Upper lobe of right lung (tissue), 1 donor: ENCODE measurements around the gene MST1R. TPM values are rescaled to one million over a fixed set of nuclear protein-coding genes. Genes with fewer than 3 reads are reported as not detected.

Source experiments
- ATAC-seq: fragments of 200-7000 bp; cut with Tn5 transposase; one replicate; pipeline ENCODE4 v1.9.1; 2020; ENCODE audit warnings: mild to moderate bottlenecking, moderate library complexity
- DNase-seq: peaks from one replicate; pipeline ENCODE4 v3.0.0-alpha.2; 2020
- H3K27ac ChIP-seq: fragments of 200-600 bp; one replicate; pipeline ENCODE4 v1.8.0; 2022
- H3K27me3 ChIP-seq: fragments of 200-600 bp; one replicate; pipeline ENCODE4 v1.8.0; 2022; ENCODE audit warnings: mild to moderate bottlenecking
- H3K36me3 ChIP-seq: fragments of 200-600 bp; one replicate; pipeline ENCODE4 v1.8.0; 2022
- H3K4me1 ChIP-seq: fragments of 200-600 bp; one replicate; pipeline ENCODE4 v1.8.0; 2022
- H3K4me3 ChIP-seq: fragments of 200-600 bp; one replicate; pipeline ENCODE4 v1.8.0; 2022; ENCODE audit warnings: mild to moderate bottlenecking
- H3K9me3 ChIP-seq: fragments of 200-600 bp; one replicate; pipeline ENCODE4 v1.8.0; 2022
- intact Hi-C: fragments of 100-400 bp; cut with DNase I; formaldehyde crosslinking; loops from one replicate; pipeline ENCODE4 v1.11.0; 2022
- total RNA-seq: library from RNA; stranded (reverse); fragmentation: NEBNext Ultra II Directional; extraction: Animal tissue kit (Norgen Biotek cat#: 25700); gene quantifications from one replicate; pipeline ENCODE4 v1.2.1, GENCODE V29; 2021
- TF ChIP-seq, protein P1 (sequence below): fragments of 200-600 bp; IDR thresholded peaks from one replicate; pipeline ENCODE4 v1.8.0; 2022; ENCODE audit warnings: antibody characterized with exemption
- donor health status: DM: no; HTN: yes; CAD: no; lungs with severe emphysema.

MST1R gene
- total RNA-seq, 1 donor from 2014 or later, result 46.2 TPM

DNA sequence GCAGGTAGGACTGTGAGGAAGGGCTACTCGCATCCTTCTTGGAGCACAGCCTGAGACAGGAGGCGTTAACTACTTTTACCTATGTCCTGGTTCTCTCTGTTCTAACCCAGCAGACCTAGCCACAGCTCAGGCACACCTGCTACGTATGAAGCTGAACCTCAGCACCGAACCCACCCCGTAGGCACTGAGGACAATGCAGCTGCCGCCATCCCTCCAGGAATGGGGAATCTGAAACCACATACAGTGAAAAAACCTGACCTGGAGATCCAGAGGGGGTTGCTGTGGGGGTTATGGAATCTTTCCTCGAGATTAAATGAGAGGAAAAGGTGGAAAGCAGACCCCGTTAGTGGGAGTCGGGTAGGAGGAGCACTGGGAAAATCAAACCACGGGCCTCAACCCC lies 14.4 kb downstream of the MST1R start:
- no peak for DNase-seq
- Histone ChIP-seq H3K4me1 (no peaks in the 10 kb centered on the region), H3K4me3 (no peak overlapping the region), H3K27me3 (no peaks in the 10 kb centered on the region), H3K27ac (no peak overlapping the region), H3K9me3 (no peaks in the 10 kb centered on the region), H3K36me3 (no peaks in the 10 kb centered on the region)
- TF ChIP-seq, protein P1, sequence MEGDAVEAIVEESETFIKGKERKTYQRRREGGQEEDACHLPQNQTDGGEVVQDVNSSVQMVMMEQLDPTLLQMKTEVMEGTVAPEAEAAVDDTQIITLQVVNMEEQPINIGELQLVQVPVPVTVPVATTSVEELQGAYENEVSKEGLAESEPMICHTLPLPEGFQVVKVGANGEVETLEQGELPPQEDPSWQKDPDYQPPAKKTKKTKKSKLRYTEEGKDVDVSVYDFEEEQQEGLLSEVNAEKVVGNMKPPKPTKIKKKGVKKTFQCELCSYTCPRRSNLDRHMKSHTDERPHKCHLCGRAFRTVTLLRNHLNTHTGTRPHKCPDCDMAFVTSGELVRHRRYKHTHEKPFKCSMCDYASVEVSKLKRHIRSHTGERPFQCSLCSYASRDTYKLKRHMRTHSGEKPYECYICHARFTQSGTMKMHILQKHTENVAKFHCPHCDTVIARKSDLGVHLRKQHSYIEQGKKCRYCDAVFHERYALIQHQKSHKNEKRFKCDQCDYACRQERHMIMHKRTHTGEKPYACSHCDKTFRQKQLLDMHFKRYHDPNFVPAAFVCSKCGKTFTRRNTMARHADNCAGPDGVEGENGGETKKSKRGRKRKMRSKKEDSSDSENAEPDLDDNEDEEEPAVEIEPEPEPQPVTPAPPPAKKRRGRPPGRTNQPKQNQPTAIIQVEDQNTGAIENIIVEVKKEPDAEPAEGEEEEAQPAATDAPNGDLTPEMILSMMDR, result no peak
- intact Hi-C loops, result no loop called here
- ATAC-seq, result no peak

DNA sequence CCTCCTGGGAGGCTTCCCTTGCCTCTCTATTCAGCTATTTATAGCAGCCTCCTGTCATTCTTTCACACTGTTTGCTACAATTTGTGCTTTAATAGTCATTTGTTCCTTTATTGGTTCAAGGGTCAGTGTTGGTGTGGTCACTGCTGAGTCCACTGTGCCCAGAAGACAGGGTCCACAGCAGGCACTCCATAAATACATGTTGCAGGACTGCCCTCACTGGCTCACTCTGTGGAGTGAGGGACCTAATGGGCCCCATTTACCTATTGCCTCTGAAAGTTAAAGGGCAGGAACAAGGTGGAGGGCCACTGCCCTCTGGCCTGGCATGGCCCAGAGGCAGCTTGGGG lies 16.8 kb downstream of the MST1R start:
- no peaks in the 10 kb centered on the region for H3K36me3 ChIP-seq
- H3K4me1 ChIP-seq, result peaks cover 3% of the 10 kb centered on the region
- intact Hi-C loops, result no loop called here
- H3K4me3 ChIP-seq, result no peak overlapping the region
- ATAC-seq, result no peak
- no peak for DNase-seq
- no peaks in the 10 kb centered on the region for H3K9me3 ChIP-seq
- H3K27ac ChIP-seq, result no peak overlapping the region
- TF ChIP-seq, protein P1, result no peak
- H3K27me3 ChIP-seq, result no peaks in the 10 kb centered on the region

DNA sequence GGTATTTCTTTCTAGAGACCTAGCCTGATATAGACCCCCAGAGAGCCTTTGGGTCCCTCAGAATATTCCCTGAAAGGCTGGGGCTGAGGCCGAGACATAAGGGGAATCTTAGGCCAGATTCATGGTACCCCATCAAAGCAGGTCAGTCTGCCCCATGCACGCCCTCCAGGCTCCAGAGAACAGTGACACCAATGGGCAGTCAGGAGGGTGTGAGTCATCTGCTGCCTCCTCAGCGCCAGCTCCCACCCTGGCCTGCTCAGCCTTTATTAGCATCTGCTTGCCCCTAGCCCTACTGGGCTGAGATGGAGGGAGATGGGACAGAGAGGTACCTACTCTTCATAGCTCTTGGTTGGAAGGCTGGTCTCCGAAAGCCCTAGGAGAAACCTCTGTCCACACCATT lies 19.7 kb downstream of the MST1R start:
- Histone ChIP-seq H3K4me3 (no peak overlapping the region), H3K27ac (no peak overlapping the region), H3K36me3 (no peaks in the 10 kb centered on the region), H3K9me3 (no peaks in the 10 kb centered on the region), H3K27me3 (no peaks in the 10 kb centered on the region), H3K4me1 (peaks cover 5% of the 10 kb centered on the region)
- no peak for DNase-seq
- intact Hi-C loops, result no loop called here
- ATAC-seq, result no peak
- TF ChIP-seq, protein P1, result no peak

DNA sequence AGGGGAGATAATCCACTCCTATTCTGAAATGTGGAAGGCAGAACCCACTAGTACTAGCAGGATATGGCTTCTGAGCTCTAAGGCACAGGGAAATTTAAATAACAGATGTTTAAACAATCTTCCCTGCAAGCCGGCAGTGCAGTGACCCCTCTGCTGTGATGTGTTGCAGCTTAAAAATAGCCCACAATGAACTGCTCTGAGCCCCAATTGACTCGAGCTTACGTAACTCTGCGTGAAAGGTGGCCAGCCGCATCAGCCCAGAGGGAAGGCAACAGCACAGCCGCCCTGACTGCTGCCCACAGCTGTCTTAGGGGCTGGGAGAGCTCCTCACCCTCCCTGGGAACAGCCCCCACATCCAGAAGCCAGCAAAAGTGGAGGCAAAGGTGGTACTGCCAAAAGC lies 21.5 kb downstream of the MST1R start:
- no peak overlapping the region for H3K27ac ChIP-seq
- TF ChIP-seq, protein P1, result no peak
- H3K9me3 ChIP-seq, result no peaks in the 10 kb centered on the region
- peaks cover 5% of the 10 kb centered on the region for H3K4me1 ChIP-seq
- no peaks in the 10 kb centered on the region for H3K27me3 ChIP-seq
- H3K4me3 ChIP-seq, result no peak overlapping the region
- no peaks in the 10 kb centered on the region for H3K36me3 ChIP-seq
- intact Hi-C loops, result no loop called here
- DNase-seq (no peak), ATAC-seq (no peak)

DNA sequence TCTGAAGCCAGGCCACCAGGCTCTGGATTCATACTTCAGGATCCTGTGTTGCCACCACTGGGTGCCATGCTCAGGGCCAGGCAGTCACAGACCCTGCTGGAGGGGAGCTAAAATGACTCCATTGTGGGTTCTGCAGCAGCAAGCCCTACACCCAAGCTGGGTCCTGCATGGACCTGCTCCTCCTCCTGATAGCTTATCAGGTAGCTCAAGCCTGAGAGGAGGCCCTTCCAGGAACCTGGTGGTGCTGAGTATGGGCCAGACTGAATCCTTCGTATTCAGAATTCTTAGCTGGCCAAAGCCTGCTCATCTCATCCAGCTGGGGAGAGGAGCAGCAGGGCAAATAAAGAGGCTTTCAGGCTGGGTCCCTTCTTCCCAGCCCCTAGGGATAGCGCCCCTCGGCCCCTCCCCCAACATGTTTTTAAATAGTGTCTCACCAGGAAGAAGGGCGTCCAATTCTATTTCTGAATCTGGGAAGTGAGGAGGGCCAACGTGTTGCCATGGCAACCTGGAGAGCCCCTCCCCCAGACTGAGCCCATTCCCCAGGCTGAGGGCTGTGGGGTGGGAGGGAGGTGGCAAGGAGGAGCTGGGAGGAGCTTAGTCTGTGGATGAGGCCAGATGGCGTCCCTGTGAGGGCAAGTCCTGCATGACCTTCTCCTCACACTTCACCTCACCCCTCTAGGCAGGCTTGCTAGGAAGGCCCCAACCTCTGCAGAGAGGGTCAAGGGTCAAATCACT lies 22.9 kb downstream of the MST1R start:
- Histone ChIP-seq H3K9me3 (no peaks in the 10 kb centered on the region), H3K4me3 (no peak overlapping the region), H3K27ac (no peak overlapping the region), H3K27me3 (no peaks in the 10 kb centered on the region), H3K36me3 (no peaks in the 10 kb centered on the region), H3K4me1 (peaks cover 5% of the 10 kb centered on the region)
- TF ChIP-seq, protein P1, result no peak
- ATAC-seq, result no peak
- intact Hi-C loops, result no loop called here
- DNase-seq, result no peak

DNA sequence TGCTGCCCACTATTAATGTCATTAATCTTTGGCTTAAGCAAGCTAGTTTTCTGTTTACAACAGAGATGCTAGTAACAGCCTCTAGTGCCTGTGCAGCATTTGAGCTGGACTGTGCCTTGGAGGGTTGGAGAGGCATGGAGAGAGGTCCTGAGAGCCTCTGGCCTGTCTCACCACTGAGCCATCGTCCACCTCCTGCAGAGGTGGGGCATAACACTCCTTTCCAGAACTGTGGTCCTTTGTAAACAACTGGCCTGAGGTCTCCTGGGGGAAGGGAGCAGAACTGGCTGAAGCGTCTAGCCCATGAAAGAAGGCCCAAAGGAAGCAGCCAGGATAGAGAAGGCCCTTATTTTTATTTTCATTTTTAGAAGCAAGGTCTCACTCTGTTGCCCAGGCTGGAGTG lies 24.0 kb downstream of the MST1R start:
- no peak for ATAC-seq
- TF ChIP-seq, protein P1, result no peak
- Histone ChIP-seq H3K4me3 (no peak overlapping the region), H3K27me3 (no peaks in the 10 kb centered on the region), H3K36me3 (no peaks in the 10 kb centered on the region), H3K4me1 (peaks cover 5% of the 10 kb centered on the region), H3K27ac (no peak overlapping the region), H3K9me3 (no peaks in the 10 kb centered on the region)
- DNase-seq, result no peak
- intact Hi-C loops, result no loop called here
